K562 (cell line): ENCODE measurements around the gene ANKS4B. TPM values are rescaled to one million over a fixed set of nuclear protein-coding genes. Genes with fewer than 3 reads are reported as not detected.
"Not testable (repeated sequence)": the region's sequence is repeated elsewhere in the genome, so short reads cannot be mapped to it uniquely, and the experiment has no call there.

Experiments used
- ATAC-seq: fragments of 200-7000 bp; cut with Tn5 transposase; 3 replicates; pipeline ENCODE4 v1.9.1; 2020; ENCODE audit warnings: moderate library complexity
- BruUV-seq: library from RNA; stranded (reverse); fragments of 400-500 nt; replicated peaks from 2 replicates; lab custom pipeline; 2021; lab: Mats Ljungman, UMichigan
- CTCF ChIA-PET: fragments of 300-600 bp; formaldehyde crosslinking; extraction: SDS; loops from one replicate; lab custom pipeline; 2021; ENCODE audit warnings: low intra/inter-chr PET ratio; lab: Yijun Ruan, JAX
- POLR2A ChIA-PET: fragments of 300-600, 350-650 bp; sonication (Branson Sonifier 250); formaldehyde crosslinking; extraction: SDS; loops from one replicate; lab custom pipeline; 2021; ENCODE audit warnings: antibody characterized with exemption, inconsistent platforms; lab: Yijun Ruan, JAX
- DNase-seq, 4 experiments: peaks; one replicate each; pipeline versions ENCODE4 v3.0.0 to v3.0.0-alpha.2; 2011 to 2018; ENCODE audit warnings: low spot score in 3 of 4, mixed read lengths in 3 of 4; ENCODE audit errors: extremely low read depth in 1 of 4
- FAIRE-seq: peaks from 2 replicates; lab custom pipeline; 2011; peaks lifted over from hg19 to GRCh38; lab: Jason Lieb, UNC
- H2AFZ ChIP-seq: 2 replicates; pipeline ENCODE4 v1.6.0; 2011; ENCODE audit warnings: low read depth, low read length, control low read depth, inconsistent platforms
- H3K27ac ChIP-seq: fragments of 200-600 bp; 3 replicates; pipeline ENCODE4 v1.8.0; 2011; ENCODE audit warnings: low read depth, mild to moderate bottlenecking, control low read depth, inconsistent platforms, low read length, moderate library complexity, mixed read lengths; ENCODE audit errors: extremely low read depth
- H3K27me3 ChIP-seq, 2 experiments: fragments of 300-600 bp in 1 of 2; 2 replicates in 1 of 2; 3 replicates in 1 of 2; pipeline versions ENCODE4 v1.6.0 to v1.8.0; 2011; ENCODE audit warnings: inconsistent platforms in 2 of 2, low read length in 2 of 2, mild to moderate bottlenecking in 1 of 2, mixed read lengths in 1 of 2, moderate library complexity in 1 of 2; ENCODE audit not compliant: control insufficient read depth in 2 of 2, insufficient read depth in 2 of 2
- H3K36me3 ChIP-seq: fragments of 300-600 bp; 3 replicates; pipeline ENCODE4 v1.8.0; 2011; ENCODE audit warnings: mild to moderate bottlenecking, low read length, inconsistent platforms; ENCODE audit not compliant: control insufficient read depth, insufficient read depth
- H3K4me1 ChIP-seq, 2 experiments: fragments of 200-600 bp in 1 of 2; replicated peaks in 1 of 2; 2 replicates in 1 of 2; 3 replicates in 1 of 2; pipeline versions ENCODE4 v1.5.1 to v1.8.0; 2011; ENCODE audit warnings: inconsistent platforms in 2 of 2, low read length in 2 of 2, mild to moderate bottlenecking in 1 of 2, mixed read lengths in 1 of 2, moderate library complexity in 1 of 2; ENCODE audit not compliant: control insufficient read depth in 2 of 2, insufficient read depth in 2 of 2
- H3K4me2 ChIP-seq: 2 replicates; pipeline ENCODE4 v1.6.1; 2011; ENCODE audit warnings: low read length, control low read depth, inconsistent platforms, mixed read lengths; ENCODE audit not compliant: insufficient read depth
- H3K4me3 ChIP-seq: fragments of 200-600 bp; sonication (generic), shearing (Covaris generic); 2 replicates; pipeline ENCODE4 v1.5.1; 2016; ENCODE audit warnings: control low read depth, inconsistent platforms
- H3K79me2 ChIP-seq: fragments of 200-600 bp; 3 replicates; pipeline ENCODE4 v1.8.0; 2011; ENCODE audit warnings: low read length, inconsistent platforms; ENCODE audit not compliant: control insufficient read depth, insufficient read depth
- H3K9ac ChIP-seq, 2 experiments: 2 replicates each; pipeline versions ENCODE4 v1.6.0 to v1.6.1; 2011; ENCODE audit warnings: low read depth in 2 of 2, low read length in 2 of 2, control low read depth in 1 of 2, inconsistent platforms in 1 of 2, mild to moderate bottlenecking in 1 of 2, mixed read lengths in 1 of 2; ENCODE audit not compliant: insufficient read depth in 1 of 2
- H3K9me1 ChIP-seq: one replicate; pipeline ENCODE4 v1.6.0; 2011; ENCODE audit warnings: inconsistent platforms, mild to moderate bottlenecking, low read length, moderate library complexity; ENCODE audit not compliant: control insufficient read depth, insufficient read depth
- H3K9me3 ChIP-seq: replicated peaks from 2 replicates; pipeline ENCODE4 v1.5.1; 2011; ENCODE audit warnings: low read depth, low read length, inconsistent platforms; ENCODE audit not compliant: control insufficient read depth, insufficient read depth
- H4K20me1 ChIP-seq: replicated peaks from 2 replicates; pipeline ENCODE4 v1.6.1; 2011; ENCODE audit warnings: low read length, inconsistent platforms, mixed read lengths; ENCODE audit not compliant: control insufficient read depth, insufficient read depth
- POLR2B ChIP-seq: fragments of 450-650 bp; IDR thresholded peaks from 2 replicates; pipeline ENCODE4 v1.6.1; 2018; ENCODE audit warnings: low read depth; ENCODE audit not compliant: partially characterized antibody
- RFX1 ChIP-seq: fragments of 450-650 bp; IDR thresholded peaks from 2 replicates; pipeline ENCODE4 v1.6.1; 2016; ENCODE audit warnings: mild to moderate bottlenecking, moderate library complexity
- WGBS: fragments of 100-300 bp; shearing (Covaris generic); methylation state at CpG from one replicate; pipeline ENCODE4 v1.1.6; 2016; ENCODE audit warnings: low coverage, mixed read lengths; ENCODE audit not compliant: insufficient coverage; ENCODE audit errors: missing lambda C conversion rate; 5-methylcytosine and 5-hydroxymethylcytosine counted together
- in situ Hi-C: fragments of 300-500 bp; cut with MboI; formaldehyde crosslinking; loops from 4 replicates; pipeline ENCODE4 v1.15.0; 2018; ENCODE audit warnings: inconsistent platforms, mixed read lengths
- intact Hi-C: fragments of 100-400 bp; cut with micrococcal nuclease; formaldehyde crosslinking; loops from 2 replicates; pipeline ENCODE4 v1.14.2; 2022
- polyA plus RNA-seq, 8 experiments: library from polyadenylated mRNA; depleted of rRNA in 4 of 8; stranded (reverse) in 5 of 8; unstranded in 3 of 8; fragments of >200 nt; fragmentation: Nextera tagmentation in 2 of 8; fragmentation: Illumina TruSeq in 1 of 8; extraction: Ambion mirVana in 2 of 8; extraction: Trizol in 1 of 8; gene quantifications; 2 replicates each; pipeline versions ENCODE4 v1.2.1 to v1.2.3, GENCODE V29; 2011 to 2014; ENCODE audit warnings: inconsistent platforms in 1 of 8, missing spikeins in 1 of 8
- total RNA-seq, 7 experiments: library from RNA; depleted of rRNA in 6 of 7; stranded (reverse); fragments of >200 nt in 6 of 7; fragmentation: Illumina TruSeq in 2 of 7; extraction: Trizol in 2 of 7; gene quantifications; 2 replicates each; pipeline versions ENCODE4 v1.2.1 to v1.2.3, GENCODE V29; 2011 to 2021; ENCODE audit warnings: low replicate concordance in 1 of 7

Gene ANKS4B
- total and polyA plus RNA-seq, 9 of the 15 experiments (the other 6 are each of a cell fraction or from before 2014, with no cell fraction given): not detected

DNA sequence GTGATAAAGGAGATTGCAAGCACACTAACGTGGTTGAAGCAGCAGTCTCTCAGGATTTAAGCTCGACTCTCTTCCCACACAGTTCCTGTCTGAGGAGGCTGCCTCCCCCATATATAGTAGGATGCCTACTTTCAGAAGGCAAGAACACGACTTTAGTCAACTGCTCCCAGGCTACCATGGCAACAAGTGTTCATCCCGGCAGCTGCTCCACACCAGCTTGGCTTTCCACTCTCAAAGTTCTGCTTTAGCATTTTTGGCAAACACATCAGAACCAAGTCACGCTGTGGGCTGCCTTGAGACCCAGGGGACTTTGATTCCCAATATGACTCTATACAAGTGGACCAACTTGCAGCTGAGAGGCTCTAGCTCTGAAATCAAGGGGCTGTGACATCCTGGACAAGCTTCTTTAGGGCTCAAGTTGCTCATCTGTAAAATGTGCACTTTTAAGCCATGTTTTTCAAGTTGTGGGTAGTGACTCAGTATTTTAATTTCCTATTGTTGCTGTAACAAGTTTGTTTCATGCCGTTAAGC, 38.7 kb upstream of the ANKS4B start:
- ChIA-PET POLR2A (no interaction called here), CTCF (no interaction called here)
- intact Hi-C loops (no loop called here), in situ Hi-C loops (loop anchor here (5.0 kb wide), 1 partner anchor 82 kb away; the partner anchor contains the start of gene CRYM)
- no peaks in the 10 kb centered on the region for H3K9me3 ChIP-seq
- no peak overlapping the region for H2AFZ ChIP-seq
- BruUV-seq: no TSS peak
- no peaks in the 10 kb centered on the region for H3K9me1 ChIP-seq
- H3K4me1 ChIP-seq: no peaks in the 10 kb centered on the region
- no peaks in the 10 kb centered on the region for H3K79me2 ChIP-seq
- H3K4me2 ChIP-seq: no peak overlapping the region
- TF ChIP-seq POLR2B (no peak), RFX1 (peak; percentile 37; the same call in 1 of the 2 replicates)
- H3K9ac ChIP-seq: no peak overlapping the region
- DNase-seq: no peak
- ATAC-seq: no peak
- peaks cover 14 to 30% of the 10 kb centered on the region in 2 experiments; a peak in 4 of 5 replicates for H3K27me3 ChIP-seq
- FAIRE-seq: no peak
- H3K36me3 ChIP-seq: no peaks in the 10 kb centered on the region
- no peak overlapping the region for H3K27ac ChIP-seq
- no peaks in the 10 kb centered on the region for H4K20me1 ChIP-seq
- H3K4me3 ChIP-seq: no peak overlapping the region
- 1% methylated on average over 6 of the region's 6 CpGs for WGBS

GRCh38 chr16:21195330-21195729, 38.2 kb upstream of the ANKS4B start:
- H3K4me1 ChIP-seq, ATAC-seq, H3K9me3 ChIP-seq, H3K79me2 ChIP-seq, H3K4me2 ChIP-seq, H2AFZ ChIP-seq, H3K9ac ChIP-seq, BruUV-seq, H3K9me1 ChIP-seq, H3K4me3 ChIP-seq, H3K36me3 ChIP-seq, H4K20me1 ChIP-seq, intact Hi-C loops, DNase-seq, FAIRE-seq, POLR2A ChIA-PET, H3K27ac ChIP-seq: not testable (repeated sequence)
- in situ Hi-C loops: loop anchor here (5.0 kb wide), 1 partner anchor 82 kb away; the partner anchor contains the start of gene CRYM
- CTCF ChIA-PET: interaction anchor here (0.6 kb wide), 1 partner anchor 355 kb away, joined by 3 read pairs; no protein-coding TSS in a partner anchor
- peaks cover 14 to 30% of the 10 kb centered on the region in 2 experiments; a peak in 4 of 5 replicates for H3K27me3 ChIP-seq
- WGBS: 0% methylated on average over 8 of the region's 8 CpGs
